GM12878 (cell line): Measurements from ENCODE around the gene ANKRD13B. TPM values are rescaled to one million over a fixed set of nuclear protein-coding genes. Genes with fewer than 3 reads are reported as not detected.

ENCODE experiments used
- ATAC-seq: fragments of 200-7000 bp; cut with Tn5 transposase; 3 replicates; pipeline ENCODE4 v1.9.1; 2020; ENCODE audit warnings: mild to moderate bottlenecking, moderate library complexity
- BruUV-seq: library from RNA; stranded (reverse); fragments of 400-500 nt; replicated peaks from 2 replicates; lab custom pipeline; 2021; lab: Mats Ljungman, UMichigan
- CTCF ChIA-PET: fragments of 300-600 bp; sonication (Branson Sonifier 250); formaldehyde crosslinking; extraction: SDS; loops from one replicate; lab custom pipeline; 2021; ENCODE audit warnings: inconsistent platforms; lab: Yijun Ruan, JAX
- POLR2A ChIA-PET: fragments of 350-600 bp; formaldehyde crosslinking; extraction: SDS; loops from one replicate; lab custom pipeline; 2021; ENCODE audit warnings: inconsistent platforms; lab: Charles Lee
- RAD21 ChIA-PET: fragments of 300-600 bp; sonication (Branson Sonifier 250); formaldehyde crosslinking; loops from one replicate; lab custom pipeline; 2023; ENCODE audit warnings: antibody characterized with exemption; ENCODE audit not compliant: unreplicated experiment; lab: Charles Lee
- SMC1A ChIA-PET: fragments of 300-600 bp; sonication (Branson Sonifier 250); formaldehyde crosslinking; loops from one replicate; lab custom pipeline; 2023; ENCODE audit not compliant: unreplicated experiment, uncharacterized antibody; lab: Charles Lee
- DNase-seq: peaks from one replicate; pipeline ENCODE4 v3.0.0-alpha.2; 2011; ENCODE audit warnings: low read depth, low spot score
- FAIRE-seq: peaks from 3 replicates; lab custom pipeline; 2011; peaks lifted over from hg19 to GRCh38; lab: Jason Lieb, UNC
- H2AFZ ChIP-seq: 2 replicates; pipeline ENCODE4 v1.6.0; 2011; ENCODE audit warnings: low read depth, low read length, control low read depth; ENCODE audit not compliant: control insufficient read depth
- H3K27ac ChIP-seq: 2 replicates; pipeline ENCODE4 v1.5.1; 2011; ENCODE audit warnings: control low read depth; ENCODE audit not compliant: control insufficient read depth, insufficient read depth
- H3K27me3 ChIP-seq, 2 experiments: replicated peaks in 1 of 2; 2 replicates each; pipeline versions ENCODE4 v1.6.0 to v1.6.1; 2011; ENCODE audit warnings: low read length in 1 of 2; ENCODE audit not compliant: control insufficient read depth in 2 of 2, insufficient read depth in 2 of 2
- H3K36me3 ChIP-seq, 2 experiments: 2 replicates each; pipeline ENCODE4 v1.5.1; 2011; ENCODE audit warnings: low read length in 1 of 2; ENCODE audit not compliant: control insufficient read depth in 2 of 2, insufficient read depth in 2 of 2
- H3K4me1 ChIP-seq: 2 replicates; pipeline ENCODE4 v1.6.1; 2011; ENCODE audit warnings: mild to moderate bottlenecking, low read length, moderate library complexity, mixed read lengths; ENCODE audit not compliant: control insufficient read depth, insufficient read depth
- H3K4me2 ChIP-seq: 2 replicates; pipeline ENCODE4 v1.6.0; 2011; ENCODE audit warnings: control low read depth; ENCODE audit not compliant: control insufficient read depth, insufficient read depth
- H3K4me3 ChIP-seq: fragments of 200-600 bp; sonication (generic); 2 replicates; pipeline ENCODE4 v1.5.1; 2016
- H3K79me2 ChIP-seq: 2 replicates; pipeline ENCODE4 v1.6.0; 2011; ENCODE audit warnings: low read length; ENCODE audit not compliant: control insufficient read depth, insufficient read depth
- H3K9ac ChIP-seq: 2 replicates; pipeline ENCODE4 v1.8.0; 2011; ENCODE audit warnings: low read length, control low read depth, mixed read lengths; ENCODE audit not compliant: control insufficient read depth, insufficient read depth
- H3K9me3 ChIP-seq: replicated peaks from 3 replicates; pipeline ENCODE4 v1.5.1; 2011; ENCODE audit warnings: mild to moderate bottlenecking, low read length; ENCODE audit not compliant: control insufficient read depth, insufficient read depth
- H4K20me1 ChIP-seq: 2 replicates; pipeline ENCODE4 v1.6.0; 2011; ENCODE audit not compliant: control insufficient read depth, insufficient read depth
- CHD2 ChIP-seq: IDR thresholded peaks from 2 replicates; pipeline ENCODE4 v1.6.1; 2011; ENCODE audit warnings: low read depth, low read length, improper control_type of control experiment, borderline replicate concordance
- CHD4 ChIP-seq: fragments of 200-600 bp; sonication (generic); IDR thresholded peaks from 2 replicates; pipeline ENCODE4 v1.6.1; 2016; ENCODE audit warnings: mild to moderate bottlenecking
- HDGF ChIP-seq: fragments of 450-650 bp; IDR thresholded peaks from 2 replicates; pipeline ENCODE4 v1.6.1; 2016; ENCODE audit warnings: antibody characterized with exemption
- RBBP5 ChIP-seq: fragments of 200-600 bp; sonication (generic); conservative IDR thresholded peaks from 2 replicates; pipeline ENCODE4 v1.6.1; 2016
- WGBS: methylation state at CpG from one replicate; pipeline ENCODE4 v1.1.6; 2016; ENCODE audit warnings: low lambda C conversion rate; ENCODE audit not compliant: insufficient replicate concordance, insufficient coverage; ENCODE audit errors: missing lambda C conversion rate; 5-methylcytosine and 5-hydroxymethylcytosine counted together
- in situ Hi-C: fragments of 300-500 bp; cut with MboI; formaldehyde crosslinking; loops from 9 replicates; pipeline ENCODE4 v1.14.3; 2018; ENCODE audit warnings: mixed read lengths
- intact Hi-C: fragments of 100-400 bp; cut with micrococcal nuclease; formaldehyde crosslinking; loops from one replicate; pipeline ENCODE4 v1.14.2; 2022; ENCODE audit not compliant: unreplicated experiment
- polyA plus RNA-seq, 11 experiments: library from polyadenylated mRNA; depleted of rRNA in 4 of 11; unstranded in 6 of 11; stranded (reverse) in 5 of 11; fragments of >200 nt; fragmentation: Nextera tagmentation in 4 of 11; fragmentation: Illumina TruSeq in 1 of 11; extraction: Ambion mirVana in 4 of 11; extraction: Trizol in 1 of 11; gene quantifications; 1 replicate in 1 of 11; 2 replicates in 10 of 11; pipeline versions ENCODE4 v1.2.1 to v1.2.3, GENCODE V29; 2011 to 2016; ENCODE audit warnings: inconsistent platforms in 2 of 11, missing spikeins in 2 of 11, low read depth in 1 of 11
- total RNA-seq, 4 experiments: library from RNA; depleted of rRNA in 3 of 4; stranded (reverse); fragments of >200 nt in 3 of 4; fragmentation: Illumina TruSeq in 1 of 4; extraction: Trizol in 1 of 4; gene quantifications; 2 replicates each; pipeline versions ENCODE4 v1.2.1 to v1.2.3, GENCODE V29; 2013 to 2021
- TF ChIP-seq, protein P1 (sequence below): fragments of 450-650 bp; IDR thresholded peaks from 2 replicates; pipeline ENCODE4 v1.6.1; 2018; ENCODE audit warnings: borderline replicate concordance, mild to moderate bottlenecking; ENCODE audit not compliant: partially characterized antibody
- TF ChIP-seq, protein P2 (sequence below): IDR thresholded peaks from 2 replicates; pipeline ENCODE4 v1.6.1; 2012; ENCODE audit warnings: low read length, inconsistent platforms
- TF ChIP-seq, protein P3 (sequence below), 3 experiments: IDR thresholded peaks in 2 of 3; conservative IDR thresholded peaks in 1 of 3; 2 replicates each; pipeline ENCODE4 v1.5.1; 2011; ENCODE audit warnings: low read depth in 3 of 3, low read length in 3 of 3, mild to moderate bottlenecking in 3 of 3, control low read depth in 2 of 3, moderate library complexity in 2 of 3, inconsistent platforms in 1 of 3, mixed read lengths in 1 of 3; ENCODE audit not compliant: control insufficient read depth in 2 of 3, insufficient read depth in 1 of 3; ENCODE audit errors: extremely low read depth in 1 of 3

The ANKRD13B gene
- total and polyA plus RNA-seq, 10 of the 15 experiments (the other 5 are each of a cell fraction or from before 2014, with no cell fraction given), result 0.18 to 15.0 (median 2.8) TPM

DNA sequence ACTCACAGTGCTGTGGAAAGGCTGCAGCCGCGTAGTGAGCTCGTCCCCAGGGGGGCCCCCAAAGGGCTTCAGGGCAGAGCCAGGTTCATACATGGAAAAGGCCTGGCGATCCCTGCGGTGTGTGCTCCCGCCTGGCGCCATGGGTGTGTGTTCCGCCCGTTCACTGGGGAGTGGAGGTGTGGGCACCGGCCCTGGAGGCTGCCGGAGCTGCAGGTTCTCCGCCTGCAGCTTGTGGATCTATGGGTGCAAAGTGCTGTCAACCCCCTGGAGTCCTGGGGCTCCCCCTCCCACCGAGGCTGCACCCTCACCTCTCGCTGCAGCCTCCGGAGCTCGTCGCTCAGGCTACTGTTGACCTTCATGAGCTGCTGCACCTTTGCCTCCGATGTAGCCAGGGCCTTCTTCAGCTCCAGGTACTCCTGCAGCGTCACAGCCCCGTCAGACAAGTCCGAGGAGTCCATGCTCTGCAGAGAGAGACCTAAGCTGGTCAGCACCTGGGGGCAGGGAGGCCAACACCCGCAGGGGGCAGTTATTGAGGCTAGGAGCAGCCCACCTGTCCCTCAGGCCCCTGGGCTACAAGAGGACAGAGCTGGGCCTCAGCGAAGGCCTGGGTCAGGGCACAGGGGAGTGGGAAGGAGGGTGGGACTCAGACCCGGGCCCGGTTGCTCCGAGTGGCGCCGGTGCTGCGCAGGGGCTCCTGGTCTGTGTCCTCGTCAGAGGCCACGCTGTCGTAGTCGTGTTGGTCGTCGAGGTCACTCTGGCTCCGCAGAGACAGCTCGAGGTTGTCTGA lies 16.5 kb upstream of the ANKRD13B start:
- DNase-seq (no peak), FAIRE-seq (no peak), ATAC-seq (no peak)
- no peak overlapping the region for H2AFZ ChIP-seq
- no peak overlapping the region for H3K4me2 ChIP-seq
- ChIA-PET RAD21 (interaction anchor here (2.3 kb wide), 1 partner anchor 15 kb away, joined by 9 read pairs; no protein-coding TSS in a partner anchor), CTCF (interaction anchor here (0.8 to 2.4 kb wide), 3 partner anchors 9 to 16 kb away, joined by 3 to 15 read pairs (median 3); partner anchors contain the start of gene ANKRD13B), SMC1A (interaction anchor here (1.3 to 1.5 kb wide), 2 partner anchors 41 to 207 kb away, joined by 3 to 4 read pairs; no protein-coding TSS in a partner anchor), POLR2A (interaction anchor here (0.7 kb wide), 1 partner anchor 8 kb away, joined by 3 read pairs; no protein-coding TSS in a partner anchor)
- no peaks in the 10 kb centered on the region for H4K20me1 ChIP-seq
- BruUV-seq, result TSS peak; percentile 49
- H3K4me1 ChIP-seq, result 0 out of 2 replicates have a peak, but pooled peaks cover 8% of the 10 kb centered on the region
- in situ Hi-C loops (no loop called here), intact Hi-C loops (no loop called here)
- no peaks in the 10 kb centered on the region for H3K27me3 ChIP-seq
- no peak overlapping the region for H3K4me3 ChIP-seq
- H3K9me3 ChIP-seq, result no peaks in the 10 kb centered on the region
- no peak overlapping the region for H3K27ac ChIP-seq
- WGBS, result 95% methylated on average over 37 of the region's 37 CpGs
- peaks cover 8 to 19% of the 10 kb centered on the region in 2 experiments; a peak in 3 of 4 replicates for H3K36me3 ChIP-seq
- TF ChIP-seq HDGF (no peak), CHD2 (no peak), CHD4 (no peak), RBBP5 (no peak)
- TF ChIP-seq, protein P1, sequence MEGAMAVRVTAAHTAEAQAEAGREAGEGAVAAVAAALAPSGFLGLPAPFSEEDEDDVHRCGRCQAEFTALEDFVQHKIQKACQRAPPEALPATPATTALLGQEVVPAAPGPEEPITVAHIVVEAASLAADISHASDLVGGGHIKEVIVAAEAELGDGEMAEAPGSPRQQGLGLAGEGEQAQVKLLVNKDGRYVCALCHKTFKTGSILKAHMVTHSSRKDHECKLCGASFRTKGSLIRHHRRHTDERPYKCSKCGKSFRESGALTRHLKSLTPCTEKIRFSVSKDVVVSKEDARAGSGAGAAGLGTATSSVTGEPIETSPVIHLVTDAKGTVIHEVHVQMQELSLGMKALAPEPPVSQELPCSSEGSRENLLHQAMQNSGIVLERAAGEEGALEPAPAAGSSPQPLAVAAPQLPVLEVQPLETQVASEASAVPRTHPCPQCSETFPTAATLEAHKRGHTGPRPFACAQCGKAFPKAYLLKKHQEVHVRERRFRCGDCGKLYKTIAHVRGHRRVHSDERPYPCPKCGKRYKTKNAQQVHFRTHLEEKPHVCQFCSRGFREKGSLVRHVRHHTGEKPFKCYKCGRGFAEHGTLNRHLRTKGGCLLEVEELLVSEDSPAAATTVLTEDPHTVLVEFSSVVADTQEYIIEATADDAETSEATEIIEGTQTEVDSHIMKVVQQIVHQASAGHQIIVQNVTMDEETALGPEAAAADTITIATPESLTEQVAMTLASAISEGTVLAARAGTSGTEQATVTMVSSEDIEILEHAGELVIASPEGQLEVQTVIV, result no peak
- TF ChIP-seq, protein P2, sequence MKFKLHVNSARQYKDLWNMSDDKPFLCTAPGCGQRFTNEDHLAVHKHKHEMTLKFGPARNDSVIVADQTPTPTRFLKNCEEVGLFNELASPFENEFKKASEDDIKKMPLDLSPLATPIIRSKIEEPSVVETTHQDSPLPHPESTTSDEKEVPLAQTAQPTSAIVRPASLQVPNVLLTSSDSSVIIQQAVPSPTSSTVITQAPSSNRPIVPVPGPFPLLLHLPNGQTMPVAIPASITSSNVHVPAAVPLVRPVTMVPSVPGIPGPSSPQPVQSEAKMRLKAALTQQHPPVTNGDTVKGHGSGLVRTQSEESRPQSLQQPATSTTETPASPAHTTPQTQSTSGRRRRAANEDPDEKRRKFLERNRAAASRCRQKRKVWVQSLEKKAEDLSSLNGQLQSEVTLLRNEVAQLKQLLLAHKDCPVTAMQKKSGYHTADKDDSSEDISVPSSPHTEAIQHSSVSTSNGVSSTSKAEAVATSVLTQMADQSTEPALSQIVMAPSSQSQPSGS, result no peak
- TF ChIP-seq, protein P3, sequence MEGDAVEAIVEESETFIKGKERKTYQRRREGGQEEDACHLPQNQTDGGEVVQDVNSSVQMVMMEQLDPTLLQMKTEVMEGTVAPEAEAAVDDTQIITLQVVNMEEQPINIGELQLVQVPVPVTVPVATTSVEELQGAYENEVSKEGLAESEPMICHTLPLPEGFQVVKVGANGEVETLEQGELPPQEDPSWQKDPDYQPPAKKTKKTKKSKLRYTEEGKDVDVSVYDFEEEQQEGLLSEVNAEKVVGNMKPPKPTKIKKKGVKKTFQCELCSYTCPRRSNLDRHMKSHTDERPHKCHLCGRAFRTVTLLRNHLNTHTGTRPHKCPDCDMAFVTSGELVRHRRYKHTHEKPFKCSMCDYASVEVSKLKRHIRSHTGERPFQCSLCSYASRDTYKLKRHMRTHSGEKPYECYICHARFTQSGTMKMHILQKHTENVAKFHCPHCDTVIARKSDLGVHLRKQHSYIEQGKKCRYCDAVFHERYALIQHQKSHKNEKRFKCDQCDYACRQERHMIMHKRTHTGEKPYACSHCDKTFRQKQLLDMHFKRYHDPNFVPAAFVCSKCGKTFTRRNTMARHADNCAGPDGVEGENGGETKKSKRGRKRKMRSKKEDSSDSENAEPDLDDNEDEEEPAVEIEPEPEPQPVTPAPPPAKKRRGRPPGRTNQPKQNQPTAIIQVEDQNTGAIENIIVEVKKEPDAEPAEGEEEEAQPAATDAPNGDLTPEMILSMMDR (IDR thresholded peaks at IDR 0.05 in 2 of 3, conservative IDR thresholded peaks at IDR 0.05 in 1 of 3; ENCODE audit: control insufficient read depth in 2 of 3, extremely low read depth in 1 of 3, insufficient read depth in 1 of 3, low read depth in 3 of 3, low read length in 3 of 3), result no peak
- H3K9ac ChIP-seq, result no peak overlapping the region
- no peaks in the 10 kb centered on the region for H3K79me2 ChIP-seq
